Lung (tissue), 12 donors: ENCODE measurements around the gene STX18. TPM values are rescaled to one million over a fixed set of nuclear protein-coding genes. Genes with fewer than 3 reads are reported as not detected.

Experiments
- ATAC-seq: fragments of 200-7000 bp; cut with Tn5 transposase; one replicate; pipeline ENCODE4 v1.9.1; 2020; ENCODE audit warnings: moderate number of reproducible peaks; ENCODE audit not compliant: insufficient read depth, low FRiP score
- DNase-seq, 3 donors: peaks; one replicate each; pipeline ENCODE4 v3.0.0-alpha.2; 2013 to 2017
- H3K27ac ChIP-seq, 2 donors: one replicate each; pipeline ENCODE4 v1.5.1; 2013; ENCODE audit warnings: mild to moderate bottlenecking in 2 of 2, moderate library complexity in 2 of 2, control low read depth in 1 of 2, inconsistent platforms in 1 of 2, low read depth in 1 of 2, low read length in 1 of 2
- H3K27me3 ChIP-seq, 3 donors: one replicate each; pipeline ENCODE4 v1.5.1; 2013; ENCODE audit warnings: low read length in 2 of 3; ENCODE audit not compliant: control insufficient read depth in 3 of 3, insufficient read depth in 3 of 3
- H3K36me3 ChIP-seq, 4 donors: one replicate each; pipeline ENCODE4 v1.5.1; 2013; ENCODE audit warnings: low read length in 4 of 4, mild to moderate bottlenecking in 1 of 4, moderate library complexity in 1 of 4; ENCODE audit not compliant: control insufficient read depth in 4 of 4, insufficient read depth in 4 of 4
- H3K4me1 ChIP-seq, 5 donors: one replicate each; pipeline ENCODE4 v1.5.1; 2013; ENCODE audit warnings: low read length in 5 of 5, mild to moderate bottlenecking in 2 of 5, moderate library complexity in 1 of 5; ENCODE audit not compliant: control insufficient read depth in 5 of 5, insufficient read depth in 5 of 5
- H3K4me3 ChIP-seq: one replicate; pipeline ENCODE4 v1.5.1; 2013; ENCODE audit warnings: mild to moderate bottlenecking, control low read depth, moderate library complexity
- H3K9ac ChIP-seq, 2 donors: one replicate each; pipeline ENCODE4 v1.5.1; 2013; ENCODE audit warnings: low read length in 2 of 2, control low read depth in 1 of 2; ENCODE audit not compliant: insufficient read depth in 1 of 2
- H3K9me3 ChIP-seq, 4 donors: one replicate each; pipeline ENCODE4 v1.5.1; 2013; ENCODE audit warnings: low read length in 3 of 4, mild to moderate bottlenecking in 1 of 4, moderate library complexity in 1 of 4; ENCODE audit not compliant: control insufficient read depth in 4 of 4, insufficient read depth in 3 of 4
- WGBS, 2 donors: extraction: QIAGEN DNeasy Blood & Tissue Kit; methylation state at CpG; one replicate each; pipeline ENCODE4 v1.1.7; 2013; 5-methylcytosine and 5-hydroxymethylcytosine counted together
- polyA plus RNA-seq, 2 donors: library from polyadenylated mRNA; stranded (reverse); fragments of 200-250 nt; gene quantifications; one replicate each; pipeline ENCODE4 v1.2.1, GENCODE V29; 2013
- total RNA-seq, 2 donors: library from RNA; depleted of rRNA in 1 of 2; stranded (reverse); fragments of >200 nt in 1 of 2; gene quantifications; one replicate each; pipeline ENCODE4 v1.2.1, GENCODE V29; 2014 to 2021
- TF ChIP-seq, protein P1 (sequence below): IDR thresholded peaks from 2 replicates; pipeline ENCODE4 v1.5.1; 2012; ENCODE audit warnings: mild to moderate bottlenecking; ENCODE audit errors: control extremely low read depth, extremely low read depth
- donor health status: control.
- donor health status: control.
- donor health status: Bipolar disorder and iron deficiency.
- donor health status: healthy.
- donor health status: DM: yes; HTN: yes; CAD: no.

Gene STX18
- total and polyA plus RNA-seq, 4 donors, result 16.2 to 34.1 (median 24.8) TPM

GRCh38 chr4:4542774-4543485 is 1.1 kb upstream of the STX18 start:
- H3K9ac ChIP-seq, result peak overlapping the region in 1 of 2 donors; percentile 88
- H3K27ac ChIP-seq, result no peak overlapping the region
- TF ChIP-seq, protein P1, sequence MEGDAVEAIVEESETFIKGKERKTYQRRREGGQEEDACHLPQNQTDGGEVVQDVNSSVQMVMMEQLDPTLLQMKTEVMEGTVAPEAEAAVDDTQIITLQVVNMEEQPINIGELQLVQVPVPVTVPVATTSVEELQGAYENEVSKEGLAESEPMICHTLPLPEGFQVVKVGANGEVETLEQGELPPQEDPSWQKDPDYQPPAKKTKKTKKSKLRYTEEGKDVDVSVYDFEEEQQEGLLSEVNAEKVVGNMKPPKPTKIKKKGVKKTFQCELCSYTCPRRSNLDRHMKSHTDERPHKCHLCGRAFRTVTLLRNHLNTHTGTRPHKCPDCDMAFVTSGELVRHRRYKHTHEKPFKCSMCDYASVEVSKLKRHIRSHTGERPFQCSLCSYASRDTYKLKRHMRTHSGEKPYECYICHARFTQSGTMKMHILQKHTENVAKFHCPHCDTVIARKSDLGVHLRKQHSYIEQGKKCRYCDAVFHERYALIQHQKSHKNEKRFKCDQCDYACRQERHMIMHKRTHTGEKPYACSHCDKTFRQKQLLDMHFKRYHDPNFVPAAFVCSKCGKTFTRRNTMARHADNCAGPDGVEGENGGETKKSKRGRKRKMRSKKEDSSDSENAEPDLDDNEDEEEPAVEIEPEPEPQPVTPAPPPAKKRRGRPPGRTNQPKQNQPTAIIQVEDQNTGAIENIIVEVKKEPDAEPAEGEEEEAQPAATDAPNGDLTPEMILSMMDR, result no peak
- H3K36me3 ChIP-seq, result peaks cover 0 to 5% (median 2%) of the 10 kb centered on the region in 4 donors
- no peaks in the 10 kb centered on the region for H3K9me3 ChIP-seq
- ATAC-seq, result no peak
- 27 to 28% methylated on average over 12 of the region's 12 CpGs for WGBS, 2 donors
- peak in 2 of 3 donors; percentile 14 to 28 for DNase-seq
- no peak overlapping the region for H3K4me3 ChIP-seq
- no peaks in the 10 kb centered on the region for H3K27me3 ChIP-seq
- peaks cover 0 to 28% (median 12%) of the 10 kb centered on the region in 5 donors for H3K4me1 ChIP-seq

DNA sequence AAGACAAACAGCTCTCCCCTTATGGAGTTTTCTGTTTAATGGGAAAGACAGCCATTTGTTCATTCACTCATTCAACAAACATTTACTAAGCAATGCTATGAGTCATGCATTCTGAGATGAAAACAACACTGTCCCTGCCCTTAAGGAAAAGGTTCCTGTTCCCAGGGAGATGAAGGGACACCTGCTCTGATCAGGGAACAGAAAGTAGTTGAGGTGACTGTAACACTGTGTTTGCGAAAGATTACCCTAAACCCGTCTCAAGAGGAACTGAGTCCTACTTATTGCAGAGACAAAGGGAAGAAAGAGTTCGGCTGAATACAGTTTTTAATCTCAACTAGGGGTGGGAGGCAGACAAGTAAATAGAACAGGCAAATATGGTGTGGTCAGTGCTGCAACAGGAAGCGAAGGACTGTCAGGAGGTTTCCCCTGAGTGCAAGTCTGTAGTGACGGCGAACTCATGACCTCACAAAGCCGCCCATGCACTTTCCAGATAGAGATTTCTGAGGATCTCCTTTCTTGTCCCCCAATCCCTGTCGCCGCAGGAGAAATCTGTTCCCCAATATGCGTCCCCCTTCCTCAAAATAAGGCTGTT is 712 bp downstream of the STX18 start:
- H3K4me1 ChIP-seq, result peaks cover 0 to 28% (median 12%) of the 10 kb centered on the region in 5 donors
- peak overlapping the region; percentile 91 for H3K4me3 ChIP-seq
- H3K27me3 ChIP-seq, result no peaks in the 10 kb centered on the region
- no peaks in the 10 kb centered on the region for H3K9me3 ChIP-seq
- H3K9ac ChIP-seq, result peak overlapping the region; percentile 91 to 93
- peak; percentile 28 for ATAC-seq
- TF ChIP-seq, protein P1, result no peak
- H3K36me3 ChIP-seq, result peaks cover 0 to 5% (median 2%) of the 10 kb centered on the region in 4 donors
- peak; percentile 19 to 50 (median 39) for DNase-seq
- peak overlapping the region; percentile 73 to 88 for H3K27ac ChIP-seq
- WGBS, 2 donors, result 4% methylated on average over 10 of the region's 10 CpGs

DNA sequence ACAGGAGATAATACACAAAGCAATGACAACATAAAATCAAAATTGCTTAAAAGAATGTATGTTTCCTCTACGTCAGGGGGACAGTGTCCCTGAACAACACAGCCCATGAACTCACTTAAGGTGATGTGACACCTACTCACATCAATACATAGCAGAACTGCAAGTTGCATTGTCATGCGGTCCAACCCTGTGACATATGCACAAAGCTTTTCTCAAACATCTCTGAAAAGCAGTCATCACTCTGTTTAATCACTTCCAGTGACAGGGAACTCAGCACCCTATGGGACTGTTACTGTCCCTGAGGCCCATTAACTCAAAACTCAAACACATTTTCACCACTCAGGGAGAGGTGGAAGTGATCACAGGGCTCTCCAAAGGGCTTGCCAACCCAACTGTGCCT is 2.4 kb downstream of the STX18 start:
- Histone ChIP-seq H3K4me3 (no peak overlapping the region), H3K27ac (no peak overlapping the region), H3K9me3 (no peaks in the 10 kb centered on the region), H3K36me3 (peaks cover 0 to 5% (median under 1%) of the 10 kb centered on the region in 4 donors), H3K9ac (no peak overlapping the region), H3K4me1 (peaks cover 0 to 28% (median 12%) of the 10 kb centered on the region in 5 donors), H3K27me3 (no peaks in the 10 kb centered on the region)
- no peak for DNase-seq
- TF ChIP-seq, protein P1, result no peak
- WGBS, 2 donors, result 82 to 89% methylated on average over 2 of the region's 2 CpGs
- no peak for ATAC-seq
